Ovary (tissue), 9 donors: ENCODE data around the gene MTFR1L. TPM values are rescaled to one million over a fixed set of nuclear protein-coding genes. Genes with fewer than 3 reads are reported as not detected.

ENCODE experiments used
- DNase-seq, 5 donors: peaks; one replicate each; pipeline ENCODE4 v3.0.0-alpha.2; 2019 to 2020
- H3K27ac ChIP-seq, 2 donors: fragments of 200-600 bp; one replicate each; pipeline versions ENCODE4 v1.5.1 to v1.8.0; 2019 to 2022
- H3K27me3 ChIP-seq: fragments of 200-600 bp; one replicate; pipeline ENCODE4 v1.8.0; 2022
- H3K36me3 ChIP-seq: fragments of 200-600 bp; sonication (generic); one replicate; pipeline ENCODE4 v1.5.1; 2019
- H3K4me1 ChIP-seq: one replicate; pipeline ENCODE4 v1.8.1; 2013; ENCODE audit warnings: mild to moderate bottlenecking, moderate library complexity; ENCODE audit not compliant: insufficient read depth
- H3K4me3 ChIP-seq: fragments of 200-600 bp; sonication (generic); one replicate; pipeline ENCODE4 v1.5.1; 2017
- H3K9me3 ChIP-seq, 2 donors: fragments of 200-600 bp in 1 of 2; sonication (generic) in 1 of 2; one replicate each; pipeline versions ENCODE4 v1.5.1 to v1.8.1; 2013 to 2019; ENCODE audit warnings: mild to moderate bottlenecking in 1 of 2, moderate library complexity in 1 of 2
- CTCF ChIP-seq, 3 donors: fragments of 450-650 bp in 2 of 3; fragments of 200-600 bp in 1 of 3; IDR thresholded peaks; one replicate each; pipeline versions ENCODE4 v1.5.1 to v1.8.0; 2016 to 2022; ENCODE audit warnings: antibody characterized with exemption in 3 of 3, mild to moderate bottlenecking in 1 of 3
- EP300 ChIP-seq: sonication (generic); formaldehyde crosslinking; IDR thresholded peaks from one replicate; pipeline ENCODE4 v1.6.1; 2017; ENCODE audit warnings: antibody characterized with exemption
- POLR2A ChIP-seq: fragments of 450-650 bp; IDR thresholded peaks from one replicate; pipeline ENCODE4 v1.6.1; 2017; ENCODE audit warnings: antibody characterized with exemption, mild to moderate bottlenecking, moderate library complexity
- WGBS, 3 donors: extraction: QIAGEN DNeasy Blood & Tissue Kit in 1 of 3; methylation state at CpG; one replicate each; pipeline versions ENCODE4 v1.1.5 to v1.1.7; 2013 to 2017; 5-methylcytosine and 5-hydroxymethylcytosine counted together
- intact Hi-C, 4 donors: fragments of 100-400 bp; cut with DNase I; formaldehyde crosslinking; loops; one replicate each; pipeline versions ENCODE4 v1.11.0 to v1.15.1; 2022 to 2023
- polyA plus RNA-seq, 2 donors: library from polyadenylated mRNA; stranded (reverse); fragments of 200-250 nt in 1 of 2; fragments of 350-450 nt in 1 of 2; fragmentation: Illumina TruSeq in 1 of 2; extraction: RNeasy Lipid Tissue Mini Kit (QIAGEN cat#74804) in 1 of 2; gene quantifications; one replicate each; pipeline ENCODE4 v1.2.3, GENCODE V29; 2013 to 2014
- total RNA-seq, 7 donors: library from RNA; depleted of rRNA in 2 of 7; stranded (reverse); fragments of >200 nt in 2 of 7; fragmentation: NEBNext Ultra II Directional in 3 of 7; extraction: Animal tissue kit (Norgen Biotek cat#: 25700) in 3 of 7; gene quantifications; one replicate each; pipeline versions ENCODE4 v1.1.0 to v1.2.4, GENCODE V29; 2016 to 2023
- donor health status: DM: no; HTN: no; CAD: no; lungs with moderate emphysema.
- donor health status: DM: no; HTN: no; CAD: no.
- donor health status: Bipolar disorder and iron deficiency.
- donor health status: DM: yes; HTN: yes; CAD: no.
- donor health status: DM: no; HTN: no; CAD: no.
- donor health status: DM: yes; HTN: yes; CAD: no.

MTFR1L gene
- total and polyA plus RNA-seq, 9 donors = 55.5 to 113 (median 97.1) TPM

GRCh38 chr1:25781130-25781433 is 38.7 kb upstream of the MTFR1L start:
- WGBS, 3 donors = 75 to 94% (median 76%) methylated on average over 3 of the region's 3 CpGs
- Histone ChIP-seq H3K36me3 (no peaks in the 10 kb centered on the region), H3K4me1 (peaks cover 5% of the 10 kb centered on the region), H3K27ac (peak overlapping the region in 1 of 2 donors; percentile 1), H3K4me3 (no peak overlapping the region), H3K27me3 (no peaks in the 10 kb centered on the region), H3K9me3 (no peaks in the 10 kb centered on the region)
- DNase-seq = no peak
- TF ChIP-seq CTCF (IDR thresholded peaks at IDR 0.05) (no peak), EP300 (no peak), POLR2A (no peak)
- intact Hi-C loops = no loop called here

- Histone ChIP-seq H3K4me3 (no peak overlapping the region), H3K27me3 (no peaks in the 10 kb centered on the region), H3K4me1 (peaks cover 5% of the 10 kb centered on the region), H3K36me3 (no peaks in the 10 kb centered on the region), H3K27ac (no peak overlapping the region), H3K9me3 (no peaks in the 10 kb centered on the region)
- no peak for DNase-seq
- 76 to 84% (median 79%) methylated on average over 18 of the region's 18 CpGs for WGBS, 3 donors
- intact Hi-C loops = no loop called here
- TF ChIP-seq EP300 = no peak
- no peak for TF ChIP-seq CTCF (IDR thresholded peaks at IDR 0.05)
Measured at GRCh38 chr1:25782608-25783201, 37.0 kb upstream of the MTFR1L start.

GRCh38 chr1:25784575-25785051 is 35.1 kb upstream of the MTFR1L start:
- DNase-seq = no peak
- whole genome bisulfite sequencing, 3 donors = 72 to 80% (median 73%) methylated on average over 9 of the region's 9 CpGs
- Histone ChIP-seq H3K36me3 (no peaks in the 10 kb centered on the region), H3K4me3 (no peak overlapping the region), H3K27ac (no peak overlapping the region), H3K9me3 (no peaks in the 10 kb centered on the region), H3K27me3 (no peaks in the 10 kb centered on the region), H3K4me1 (peaks cover 5% of the 10 kb centered on the region)
- TF ChIP-seq POLR2A = no peak
- no peak for TF ChIP-seq EP300
- no peak for TF ChIP-seq CTCF (IDR thresholded peaks at IDR 0.05)
- intact Hi-C loops = no loop called here

- intact Hi-C loops = no loop called here
- no peak for TF ChIP-seq CTCF (IDR thresholded peaks at IDR 0.05)
- TF ChIP-seq EP300 = no peak
- TF ChIP-seq POLR2A = no peak
- Histone ChIP-seq H3K36me3 (no peaks in the 10 kb centered on the region), H3K27me3 (no peaks in the 10 kb centered on the region), H3K4me1 (peaks cover 5% of the 10 kb centered on the region), H3K4me3 (no peak overlapping the region), H3K9me3 (no peaks in the 10 kb centered on the region), H3K27ac (no peak overlapping the region)
- 85 to 90% (median 87%) methylated on average over 10 of the region's 10 CpGs for WGBS, 3 donors
- DNase-seq = no peak
Measured at GRCh38 chr1:25785333-25786067, 34.3 kb upstream of the MTFR1L start.
